Measurements from ENCODE around the gene PYGO1.
"Not testable (repeated sequence)": the region's sequence is repeated elsewhere in the genome, so short reads cannot be mapped to it uniquely, and the experiment has no call there.

PYGO1 gene

GRCh38 chr15:55564347-55565145 lies 23.6 kb downstream of the PYGO1 start:
- DNase-seq, result no peak

DNA sequence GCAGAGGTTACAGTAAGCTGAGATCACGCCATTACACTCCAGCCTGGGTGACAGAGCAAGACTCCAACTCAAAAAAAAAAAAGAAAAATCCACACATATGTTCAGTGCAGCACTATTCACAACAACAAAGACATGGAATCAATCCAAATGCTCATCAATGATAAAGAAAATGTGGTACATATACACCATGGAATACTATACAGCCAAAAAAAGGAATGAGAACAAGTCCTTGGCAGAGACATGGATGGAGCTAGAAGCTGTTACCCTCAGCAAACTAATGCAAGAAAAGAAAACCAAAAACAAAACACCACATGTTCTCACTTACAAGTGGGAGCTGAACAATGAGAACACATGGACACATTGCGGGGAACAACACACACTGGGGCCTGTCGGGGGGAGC lies 25.5 kb downstream of the PYGO1 start:
- no peak for DNase-seq

DNA sequence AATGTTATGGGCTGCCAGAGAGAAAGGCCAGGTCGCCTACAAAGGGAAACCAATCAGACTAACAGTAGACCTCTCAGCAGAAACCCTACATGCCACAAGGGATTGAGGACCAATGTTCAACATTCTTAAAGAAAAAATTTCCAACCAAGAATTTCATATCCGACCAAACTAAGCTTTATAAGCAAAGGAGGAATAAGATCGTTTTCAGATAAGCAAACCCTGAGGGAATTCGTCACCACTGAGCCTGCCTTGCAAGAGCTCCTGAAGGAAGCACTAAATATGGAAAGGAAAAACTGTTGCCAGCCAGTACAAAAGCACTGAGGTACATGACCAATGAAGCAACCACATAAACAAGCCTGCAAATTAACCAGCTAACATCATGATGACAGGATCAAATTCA lies 33.1 kb downstream of the PYGO1 start:
- DNase-seq, result no peak

DNA sequence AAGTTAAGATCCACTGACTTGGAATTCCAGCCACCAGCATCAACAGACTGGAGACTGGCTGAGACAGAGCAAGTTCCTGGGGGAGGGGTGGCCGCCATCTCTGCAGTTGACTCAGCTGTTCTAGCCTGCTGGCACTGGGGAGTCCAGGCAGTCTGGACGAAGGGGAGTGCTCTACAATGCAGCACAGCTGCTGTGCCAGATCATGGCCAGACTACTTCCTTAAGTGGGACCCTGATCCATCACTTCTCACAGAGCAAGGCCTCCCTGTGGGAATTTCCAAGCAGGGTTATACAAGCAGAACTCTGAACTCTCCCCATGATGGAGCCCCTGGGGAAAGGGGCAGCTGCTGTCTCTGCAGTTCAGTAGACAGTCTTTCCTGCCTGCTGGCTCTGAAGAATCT lies 35.2 kb downstream of the PYGO1 start:
- DNase-seq, result no peak

GRCh38 chr15:55552451-55552850 lies 35.7 kb downstream of the PYGO1 start:
- DNase-seq, result no peak

DNA sequence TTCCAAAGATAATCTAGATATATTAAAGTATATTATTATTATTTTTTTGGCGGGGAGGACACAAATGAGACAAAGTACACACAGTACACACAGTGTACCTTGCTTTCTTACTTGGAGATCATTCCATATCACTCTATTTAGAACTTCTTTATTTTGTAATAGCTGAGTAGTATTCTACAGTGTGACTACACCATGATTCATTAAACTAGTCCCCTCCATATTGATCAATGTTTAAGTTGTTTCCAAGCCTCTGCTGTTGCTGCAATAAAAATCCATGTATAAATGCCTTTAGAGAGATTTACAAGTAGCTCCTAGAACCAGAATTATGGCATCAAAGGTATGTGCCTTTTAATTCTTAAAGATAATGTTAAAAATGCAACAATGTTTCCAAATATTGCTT lies 38.8 kb downstream of the PYGO1 start:
- DNase-seq, result no peak

- DNase-seq, result no peak
These were observed 41.4 kb downstream of the PYGO1 start for GRCh38 chr15:55546718-55547117.

DNA sequence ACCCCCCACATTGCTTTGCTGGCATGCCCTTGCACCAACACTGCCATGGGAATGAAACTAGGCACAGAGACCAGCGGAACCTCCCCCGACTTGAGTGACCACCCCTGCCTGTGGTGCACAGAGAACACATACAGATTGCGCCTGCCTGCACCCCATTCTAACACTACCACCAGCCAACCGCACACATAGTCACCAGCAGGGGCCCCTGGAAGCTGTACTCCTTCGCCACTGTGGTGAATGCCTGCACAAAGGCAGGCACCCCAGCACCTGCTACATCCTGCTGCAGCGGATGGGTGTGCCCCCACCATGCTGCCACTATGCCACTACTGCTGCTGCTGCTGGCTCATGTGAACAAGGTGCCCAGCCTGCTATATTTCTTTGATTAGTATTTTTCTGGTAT lies 52.7 kb downstream of the PYGO1 start:
- no peak for DNase-seq

DNA sequence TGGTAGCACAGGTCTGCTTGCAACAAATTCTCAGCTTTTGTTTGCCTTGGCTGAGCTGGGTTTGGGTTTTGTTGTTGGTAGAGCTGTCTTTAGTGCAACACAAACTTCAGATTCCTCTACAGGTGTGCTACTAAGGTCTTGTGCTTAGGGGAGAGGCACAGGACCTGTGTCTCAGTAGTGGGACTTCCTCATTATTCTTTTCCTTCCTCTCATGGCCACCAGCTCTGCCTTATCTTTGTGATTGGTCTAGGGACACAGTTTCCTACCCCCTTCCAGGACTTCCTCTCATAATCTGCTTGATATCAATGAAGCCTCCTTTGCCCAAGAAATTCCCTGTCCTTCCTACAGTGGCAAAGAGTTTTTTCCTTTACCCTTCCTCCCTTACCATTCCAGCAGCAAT lies 55.2 kb downstream of the PYGO1 start:
- DNase-seq, result no peak

DNA sequence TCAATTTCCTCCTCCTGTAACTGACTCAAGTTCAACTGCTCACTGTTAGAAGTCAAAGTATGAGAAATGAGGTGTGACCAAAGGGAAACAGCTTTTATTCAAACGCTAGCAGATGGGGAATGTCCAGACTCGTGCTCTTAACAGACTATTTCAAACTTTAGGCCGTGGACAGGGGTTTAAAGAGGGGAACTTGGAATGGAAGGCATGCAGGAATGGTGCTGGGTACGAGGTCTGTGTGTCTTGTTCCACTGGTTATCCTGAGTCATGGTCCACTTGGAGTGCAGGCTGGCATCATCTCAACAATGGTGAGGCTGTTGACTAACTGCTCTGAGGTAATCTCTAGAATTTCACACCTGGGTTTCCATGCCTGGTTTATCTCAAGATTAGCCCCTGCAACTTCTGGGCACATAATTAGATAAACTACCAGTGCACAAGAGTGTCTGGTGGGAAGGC lies 57.3 kb downstream of the PYGO1 start:
- DNase-seq, result no peak

GRCh38 chr15:55528812-55529211 lies 59.3 kb downstream of the PYGO1 start:
- DNase-seq, result no peak

DNA sequence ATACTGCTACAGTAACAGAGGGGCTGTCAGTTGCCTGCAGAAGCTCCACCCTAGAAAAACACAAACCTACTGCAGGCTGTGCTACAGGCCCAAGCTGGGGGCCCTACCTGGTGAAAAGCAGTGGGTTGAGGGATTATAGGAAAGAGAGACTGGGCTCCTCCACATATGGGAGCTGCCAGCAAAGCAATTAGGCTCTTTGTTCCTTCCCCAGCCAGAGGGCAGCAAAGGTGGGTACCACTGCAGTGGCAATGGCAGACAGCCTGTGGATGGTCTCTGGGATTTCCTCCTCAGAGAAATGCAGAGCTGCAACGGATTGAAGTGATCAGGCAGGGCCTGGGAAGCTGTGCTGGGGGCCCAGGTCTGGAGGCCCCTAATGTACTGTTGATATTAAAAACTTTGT lies 61.0 kb downstream of the PYGO1 start:
- no peak for DNase-seq

GRCh38 chr15:55526559-55527036 lies 61.5 kb downstream of the PYGO1 start:
- peak; percentile 59 for DNase-seq

DNA sequence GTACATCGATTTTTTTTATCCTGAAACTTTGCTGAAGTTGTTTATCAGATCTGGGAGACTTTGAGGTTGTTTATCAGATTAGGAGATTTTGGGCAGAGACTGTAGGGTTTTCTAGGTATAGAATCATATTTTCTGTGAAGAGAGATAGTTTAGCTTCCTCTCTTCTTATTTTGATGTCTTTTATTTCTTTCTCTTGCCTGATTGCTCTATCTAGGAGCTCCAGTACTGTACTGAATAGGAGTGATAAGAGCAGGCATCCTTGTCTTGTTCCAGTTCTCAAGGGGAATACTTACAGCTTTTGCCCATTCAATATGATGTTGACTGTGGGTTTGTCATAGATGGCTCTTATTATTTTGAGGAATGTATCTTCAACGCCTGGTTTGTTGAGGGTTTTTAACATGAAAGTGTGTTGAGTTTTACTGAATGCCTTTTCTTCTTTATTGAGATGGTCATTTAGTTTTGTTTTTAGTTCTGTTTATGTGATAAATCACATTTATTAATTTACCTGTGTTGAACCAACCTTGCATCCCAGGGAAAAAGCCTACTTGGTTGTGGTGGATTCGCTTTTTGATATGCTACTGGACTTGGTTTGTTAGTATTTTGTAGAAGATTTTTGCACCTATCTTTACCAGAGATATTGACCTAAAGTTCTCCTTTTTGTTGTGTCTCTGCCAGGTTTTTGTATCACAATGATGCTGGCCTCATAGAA lies 65.2 kb downstream of the PYGO1 start:
- DNase-seq, result no peak

GRCh38 chr15:55518641-55519040 lies 69.5 kb downstream of the PYGO1 start:
- DNase-seq, result no peak

DNA sequence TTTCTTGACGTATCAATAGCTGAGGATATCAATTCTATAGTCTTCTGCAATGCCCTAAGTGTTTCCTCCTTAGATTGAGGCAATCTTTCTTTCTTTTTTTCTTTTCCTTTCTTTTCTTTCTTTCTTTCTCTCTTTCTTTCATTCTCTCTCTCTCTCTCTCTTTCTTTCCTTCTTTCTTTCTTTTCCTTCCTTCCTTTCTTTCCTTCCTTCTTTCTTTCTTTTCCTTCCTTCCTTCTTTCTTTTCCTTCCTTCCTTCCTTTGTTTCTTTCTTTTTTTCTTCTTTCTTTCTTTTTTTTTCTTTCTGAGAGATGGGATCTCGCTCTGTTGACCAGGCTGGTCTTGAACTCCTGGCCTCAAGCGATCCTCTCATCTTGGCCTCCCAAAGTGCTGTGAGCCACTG lies 70.1 kb downstream of the PYGO1 start:
- no peak for DNase-seq

GRCh38 chr15:55515991-55516776 lies 72.0 kb downstream of the PYGO1 start:
- no peak for DNase-seq

- DNase-seq, result no peak
These were observed 72.7 kb downstream of the PYGO1 start for GRCh38 chr15:55515491-55515890.

DNA sequence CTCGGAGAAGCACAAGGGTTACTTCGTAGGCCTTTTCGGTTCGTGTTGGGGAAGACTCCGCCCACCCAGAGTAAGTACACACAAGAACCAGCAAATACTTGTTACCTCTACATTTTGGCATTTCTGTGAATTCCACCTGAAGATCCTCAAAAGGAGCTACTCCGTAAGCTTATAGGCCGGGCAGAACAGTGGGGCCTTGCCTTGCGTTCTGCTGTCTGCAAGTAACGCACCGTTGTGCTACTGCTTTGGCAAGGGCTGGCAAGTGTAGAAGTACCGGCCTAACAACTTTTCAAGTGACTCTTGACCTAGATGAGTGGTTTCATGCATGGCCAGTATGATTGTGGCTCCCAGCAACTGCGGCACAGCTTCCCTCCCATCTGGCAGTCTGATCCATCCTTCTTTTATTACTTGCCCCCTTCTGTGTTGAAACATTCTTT lies 73.7 kb downstream of the PYGO1 start:
- no peak for DNase-seq

- not testable (repeated sequence) for DNase-seq
These were observed 74.3 kb downstream of the PYGO1 start for GRCh38 chr15:55513621-55514413.

GRCh38 chr15:55513152-55513551 lies 75.0 kb downstream of the PYGO1 start:
- no peak for DNase-seq

DNA sequence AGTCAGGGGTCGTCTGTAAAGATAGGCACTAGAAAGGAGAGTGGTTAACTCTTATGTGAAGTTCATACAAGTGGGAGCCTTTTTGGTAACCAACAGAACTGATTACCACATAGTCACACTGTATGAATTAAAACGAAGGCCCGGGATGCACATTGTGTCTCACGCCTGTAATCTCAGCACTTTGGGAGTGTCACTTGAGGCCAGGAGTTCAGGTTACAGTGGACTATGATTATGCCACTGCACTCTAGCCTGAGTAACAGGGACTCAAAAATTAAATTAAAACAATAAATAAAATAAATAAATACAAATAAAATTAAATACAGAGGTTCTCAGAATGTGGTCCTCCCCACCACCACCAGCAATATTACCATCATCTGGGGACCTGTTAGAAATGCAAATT lies 80.6 kb downstream of the PYGO1 start:
- no peak for DNase-seq

GRCh38 chr15:55505407-55505806 lies 82.7 kb downstream of the PYGO1 start:
- DNase-seq, result not testable (repeated sequence)
